HEK293 (cell line): ENCODE measurements around the gene ARPIN.

Experiments
- CTCF ChIP-seq: fragments of 450-650 bp; formaldehyde crosslinking; IDR thresholded peaks from 2 replicates; pipeline ENCODE4 v1.5.1; 2016; ENCODE audit warnings: missing biosample characterization, missing genetic modification characterization
- PRDM10 ChIP-seq: fragments of 450-650 bp; formaldehyde crosslinking; IDR thresholded peaks from 2 replicates; pipeline ENCODE4 v1.5.1; 2016; ENCODE audit warnings: missing biosample characterization, missing genetic modification characterization
- ZBTB20 ChIP-seq: fragments of 450-650 bp; formaldehyde crosslinking; IDR thresholded peaks from 2 replicates; pipeline ENCODE4 v1.5.1; 2016; ENCODE audit warnings: missing biosample characterization, missing genetic modification characterization
- ZBTB6 ChIP-seq: fragments of 450-650 bp; formaldehyde crosslinking; IDR thresholded peaks from 2 replicates; pipeline ENCODE4 v1.5.1; 2017; ENCODE audit warnings: missing biosample characterization, missing genetic modification characterization
- ZEB2 ChIP-seq: fragments of 450-650 bp; formaldehyde crosslinking; IDR thresholded peaks from 2 replicates; pipeline ENCODE4 v1.5.1; 2016; ENCODE audit warnings: missing biosample characterization, missing genetic modification characterization
- ZNF341 ChIP-seq: fragments of 450-650 bp; formaldehyde crosslinking; IDR thresholded peaks from 2 replicates; pipeline ENCODE4; 2016; ENCODE audit warnings: low read depth, missing biosample characterization, missing genetic modification characterization
- ZNF350 ChIP-seq: fragments of 450-650 bp; formaldehyde crosslinking; IDR thresholded peaks from 2 replicates; pipeline ENCODE4 v1.5.0; 2017; ENCODE audit warnings: missing biosample characterization, mild to moderate bottlenecking, missing genetic modification characterization
- ZNF510 ChIP-seq: fragments of 450-650 bp; formaldehyde crosslinking; IDR thresholded peaks from 2 replicates; pipeline ENCODE4 v1.5.1; 2018; ENCODE audit warnings: mild to moderate bottlenecking, missing genetic modification characterization, missing biosample characterization; ENCODE audit not compliant: insufficient replicate concordance
- ZNF549 ChIP-seq: fragments of 450-650 bp; IDR thresholded peaks from 2 replicates; pipeline ENCODE4 v1.5.1; 2018; ENCODE audit warnings: missing biosample characterization, missing genetic modification characterization, mild to moderate bottlenecking, inconsistent platforms, moderate library complexity
- ZNF639 ChIP-seq: fragments of 450-650 bp; formaldehyde crosslinking; IDR thresholded peaks from 2 replicates; pipeline ENCODE4 v1.5.1; 2016; ENCODE audit warnings: missing biosample characterization, missing genetic modification characterization
- ZNF707 ChIP-seq: fragments of 450-650 bp; formaldehyde crosslinking; IDR thresholded peaks from 2 replicates; pipeline ENCODE4 v1.5.1; 2016; ENCODE audit warnings: missing biosample characterization, missing genetic modification characterization
- ZNF747 ChIP-seq: fragments of 450-650 bp; formaldehyde crosslinking; IDR thresholded peaks from 2 replicates; pipeline ENCODE4 v1.5.1; 2016; ENCODE audit warnings: missing biosample characterization, missing genetic modification characterization
- ZSCAN5A ChIP-seq: fragments of 450-650 bp; formaldehyde crosslinking; IDR thresholded peaks from 2 replicates; pipeline ENCODE4 v1.5.1; 2016; ENCODE audit warnings: missing biosample characterization, missing genetic modification characterization

- TF ChIP-seq CTCF (no peak), ZNF549 (tag by site-specific recombination) (no peak), ZNF510 (tag by site-specific recombination) (no peak), ZSCAN5A (tag by site-specific recombination) (no peak), PRDM10 (tag by site-specific recombination) (no peak), ZNF350 (tag by site-specific recombination) (no peak), ZNF707 (no peak), ZNF341 (tag by site-specific recombination) (no peak), ZEB2 (tag by site-specific recombination) (no peak), ZNF747 (tag by site-specific recombination) (no peak), ZNF639 (no peak), ZBTB6 (tag by site-specific recombination) (no peak), ZBTB20 (no peak)
These were observed 6.8 kb downstream of the ARPIN start for GRCh38 chr15:89905846-89906378.
